ENCODE data around the gene NCAM2.

NCAM2 gene

GRCh38 chr21:20949884-20950283, 48.3 kb upstream of the NCAM2 start:
- no peak overlapping the region for H3K4me3 ChIP-seq (ENCODE audit: low read depth, low read length)
- no peak overlapping the region for H3K27ac ChIP-seq (ENCODE audit: extremely low read depth, low read depth, low read length)
- ChIA-PET CTCF (interaction anchor here (0.9 kb wide), 1 partner anchor 22 kb away, joined by 3 read pairs; no protein-coding TSS in a partner anchor), POLR2A (no interaction called here)
- H3K36me3 ChIP-seq (ENCODE audit: control insufficient read depth in 2 of 2, insufficient read depth in 1 of 2, low read length in 2 of 2) = no peaks in the 10 kb centered on the region
- no peaks in the 10 kb centered on the region; the same call in 1 of the 2 replicates for H3K9me3 ChIP-seq (ENCODE audit: control insufficient read depth, insufficient read depth, low read depth, low read length)
- H3K4me1 ChIP-seq (ENCODE audit: control insufficient read depth, insufficient read depth, low read length) = no peaks in the 10 kb centered on the region
- TF ChIP-seq ZNF311 (tag by site-specific recombination; IDR thresholded peaks at IDR 0.05; ENCODE audit: borderline replicate concordance) (no peak), ZNF133 (tag by site-specific recombination; IDR thresholded peaks at IDR 0.05) (no peak), ZNF398 (tag by site-specific recombination; IDR thresholded peaks at IDR 0.05) (no peak), KLF9 (tag by site-specific recombination; IDR thresholded peaks at IDR 0.05; ENCODE audit: low read depth) (no peak)

GRCh38 chr21:20965816-20966215, 32.4 kb upstream of the NCAM2 start:
- TF ChIP-seq ZNF692 (tag by site-specific recombination; IDR thresholded peaks at IDR 0.05) (no peak), CTCF (tag by site-specific recombination; IDR thresholded peaks at IDR 0.05) (no peak), ZNF658 (tag by site-specific recombination; IDR thresholded peaks at IDR 0.05) (no peak), ZNF768 (tag by site-specific recombination; IDR thresholded peaks at IDR 0.05) (no peak), AEBP2 (tag by site-specific recombination; IDR thresholded peaks at IDR 0.05; ENCODE audit: borderline replicate concordance) (no peak), WT1 (tag by site-specific recombination; IDR thresholded peaks at IDR 0.05) (no peak)
- POLR2A ChIA-PET = no interaction called here

GRCh38 chr21:20968391-20968790, 29.8 kb upstream of the NCAM2 start:
- CTCF ChIA-PET = interaction anchor here (0.6 to 1.0 kb wide), 3 partner anchors 17 to 602 kb away, joined by 3 read pairs; no protein-coding TSS in a partner anchor
- POLR2A ChIA-PET = no interaction called here
- H3K27ac ChIP-seq (ENCODE audit: extremely low read depth, low read depth, low read length) = no peak overlapping the region
- H3K9me3 ChIP-seq (ENCODE audit: control insufficient read depth, insufficient read depth, low read depth, low read length) = no peaks in the 10 kb centered on the region
- H3K4me1 ChIP-seq (ENCODE audit: control insufficient read depth, insufficient read depth, low read length) = no peaks in the 10 kb centered on the region
- H3K36me3 ChIP-seq (ENCODE audit: control insufficient read depth in 2 of 2, insufficient read depth in 1 of 2, low read length in 2 of 2) = no peaks in the 10 kb centered on the region
- H3K4me3 ChIP-seq (ENCODE audit: low read depth, low read length) = no peak overlapping the region
- TF ChIP-seq TRIM28 (IDR thresholded peaks at IDR 0.05; ENCODE audit: borderline replicate concordance, low read length) (no peak), ZNF701 (tag by site-specific recombination; IDR thresholded peaks at IDR 0.05) (no peak), ZNF776 (tag by site-specific recombination; IDR thresholded peaks at IDR 0.05; ENCODE audit: borderline replicate concordance) (no peak), ZFHX2 (tag by site-specific recombination; conservative IDR thresholded peaks at IDR 0.05) (no peak), ZNF677 (tag by site-specific recombination; IDR thresholded peaks at IDR 0.05) (no peak), ZNF514 (tag by site-specific recombination; IDR thresholded peaks at IDR 0.05) (no peak), ZNF280C (tag by site-specific recombination; IDR thresholded peaks at IDR 0.05) (no peak), SP3 (tag by site-specific recombination; IDR thresholded peaks at IDR 0.05) (no peak), ATF2 (tag by site-specific recombination; IDR thresholded peaks at IDR 0.05; ENCODE audit: low read depth) (no peak), ZNF639 (tag by site-specific recombination; IDR thresholded peaks at IDR 0.05) (no peak), ZNF311 (tag by site-specific recombination; IDR thresholded peaks at IDR 0.05; ENCODE audit: borderline replicate concordance) (no peak)

More at GRCh38 chr21:20965816-20966215, 32.4 kb upstream of the NCAM2 start:
- H3K4me1 ChIP-seq (ENCODE audit: control insufficient read depth, insufficient read depth, low read length) = no peaks in the 10 kb centered on the region
- CTCF ChIA-PET = no interaction called here
- H3K27ac ChIP-seq (ENCODE audit: extremely low read depth, low read depth, low read length) = no peak overlapping the region
- no peak overlapping the region for H3K4me3 ChIP-seq (ENCODE audit: low read depth, low read length)
- no peaks in the 10 kb centered on the region for H3K36me3 ChIP-seq (ENCODE audit: control insufficient read depth in 2 of 2, insufficient read depth in 1 of 2, low read length in 2 of 2)
- no peaks in the 10 kb centered on the region for H3K9me3 ChIP-seq (ENCODE audit: control insufficient read depth, insufficient read depth, low read depth, low read length)
